CD4-positive, alpha-beta T cell treated with Interleukin-15 for 1 hour (primary cell): ENCODE measurements around the gene CACNA1C.

Source experiments
- DNase-seq: peaks from one replicate; pipeline ENCODE4 v3.0.0-alpha.2; 2020

The CACNA1C gene

GRCh38 chr12:2208837-2209635, 156.2 kb downstream of the CACNA1C start:
- DNase-seq, result no peak

GRCh38 chr12:2211119-2211518, 158.3 kb downstream of the CACNA1C start:
- DNase-seq, result no peak

GRCh38 chr12:2212537-2212936, 159.8 kb downstream of the CACNA1C start:
- DNase-seq, result no peak

GRCh38 chr12:2212971-2213869, 160.4 kb downstream of the CACNA1C start:
- no peak for DNase-seq

- DNase-seq, result no peak
Observed at GRCh38 chr12:2214411-2214810, 161.6 kb downstream of the CACNA1C start.

- no peak for DNase-seq
Observed at GRCh38 chr12:2215709-2216560, 163.1 kb downstream of the CACNA1C start.

- no peak for DNase-seq
Observed at GRCh38 chr12:2218706-2219105, 165.9 kb downstream of the CACNA1C start.

- no peak for DNase-seq
Observed at GRCh38 chr12:2221030-2221621, 168.3 kb downstream of the CACNA1C start.

GRCh38 chr12:2222691-2223090, 169.9 kb downstream of the CACNA1C start:
- no peak for DNase-seq

GRCh38 chr12:2224961-2225360, 172.2 kb downstream of the CACNA1C start:
- no peak for DNase-seq

GRCh38 chr12:2225696-2226095, 172.9 kb downstream of the CACNA1C start:
- DNase-seq, result no peak

- DNase-seq, result no peak
Observed at GRCh38 chr12:2226641-2227040, 173.9 kb downstream of the CACNA1C start.

- no peak for DNase-seq
Observed at GRCh38 chr12:2227360-2227759, 174.6 kb downstream of the CACNA1C start.

- no peak for DNase-seq
Observed at GRCh38 chr12:2228535-2228934, 175.7 kb downstream of the CACNA1C start.

GRCh38 chr12:2229661-2230539, 177.1 kb downstream of the CACNA1C start:
- DNase-seq, result no peak

- DNase-seq, result no peak
Observed at GRCh38 chr12:2231011-2231595, 178.3 kb downstream of the CACNA1C start.

- no peak for DNase-seq
Observed at GRCh38 chr12:2231956-2232355, 179.2 kb downstream of the CACNA1C start.

GRCh38 chr12:2233034-2233433, 180.2 kb downstream of the CACNA1C start:
- DNase-seq, result no peak

- DNase-seq, result no peak
Observed at GRCh38 chr12:2234091-2234490, 181.3 kb downstream of the CACNA1C start.

- no peak for DNase-seq
Observed at GRCh38 chr12:2234646-2235350, 182.0 kb downstream of the CACNA1C start.
